ENCODE results near the gene TRIO. TPM values are rescaled to one million over a fixed set of nuclear protein-coding genes. Genes with fewer than 3 reads are reported as not detected.

TRIO gene
- total RNA-seq, 1 experiment from 2014 or later: 211 TPM

- Histone ChIP-seq H3K9ac (ENCODE audit: low read length) (no peak overlapping the region), H3K4me2 (ENCODE audit: low read length) (no peak overlapping the region), H3K27ac (ENCODE audit: low read length) (no peak overlapping the region), H3K4me3 (ENCODE audit: low read length) (no peak overlapping the region), H3K9me2 (replicated peaks; ENCODE audit: low read length) (no peaks in the 10 kb centered on the region), H3K9me3 (ENCODE audit: low read length) (0 out of 2 replicates have a peak, but pooled peaks cover 3% of the 10 kb centered on the region), H4K20me1 (ENCODE audit: low read length) (no peaks in the 10 kb centered on the region), H3K36me3 (ENCODE audit: low read depth, low read length) (peaks cover 7% of the 10 kb centered on the region), H3K79me2 (ENCODE audit: low read length) (peaks cover 97% of the 10 kb centered on the region), H3F3A (ENCODE audit: low read length, unreplicated experiment) (peaks cover 8% of the 10 kb centered on the region), H2AFZ (ENCODE audit: low read length) (no peak overlapping the region), H3K27me3 (ENCODE audit: low read length) (no peaks in the 10 kb centered on the region), H3K4me1 (ENCODE audit: insufficient read depth, low read length) (peaks cover 75% of the 10 kb centered on the region)
- ATAC-seq: no peak
- no peak for TF ChIP-seq EZH2phosphoT487 (IDR thresholded peaks at IDR 0.05; ENCODE audit: borderline replicate concordance, low read length)
- no peak for TF ChIP-seq EZH2 (IDR thresholded peaks at IDR 0.05; ENCODE audit: low read length, unreplicated experiment)
- TF ChIP-seq CTCF (conservative IDR thresholded peaks at IDR 0.05; ENCODE audit: low read depth, low read length): no peak
- ChIA-PET CTCF (no interaction called here), POLR2A (ENCODE audit: unreplicated experiment) (no interaction called here)
- no TSS peak for BruUV-seq (replicated peaks)
- no peak for DNase-seq
- intact Hi-C loops (cut with micrococcal nuclease): no loop called here
Observed at GRCh38 chr5:14260637-14261036, 117.5 kb downstream of the TRIO start.

- H3K27me3 ChIP-seq (ENCODE audit: low read length): no peaks in the 10 kb centered on the region
- H3K9me3 ChIP-seq (ENCODE audit: low read length): no peaks in the 10 kb centered on the region
- no peak overlapping the region for H3K9ac ChIP-seq (ENCODE audit: low read length)
- BruUV-seq (replicated peaks): no TSS peak
- no peaks in the 10 kb centered on the region for H4K20me1 ChIP-seq (ENCODE audit: low read length)
- H3K4me1 ChIP-seq (ENCODE audit: insufficient read depth, low read length): peaks cover 75% of the 10 kb centered on the region
- ChIA-PET POLR2A (ENCODE audit: unreplicated experiment) (no interaction called here), CTCF (no interaction called here)
- no peak overlapping the region for H3K27ac ChIP-seq (ENCODE audit: low read length)
- DNase-seq (no peak), ATAC-seq (no peak)
- no peak overlapping the region for H2AFZ ChIP-seq (ENCODE audit: low read length)
- no peak overlapping the region for H3K4me3 ChIP-seq (ENCODE audit: low read length)
- TF ChIP-seq EZH2phosphoT487 (IDR thresholded peaks at IDR 0.05; ENCODE audit: borderline replicate concordance, low read length) (no peak), EZH2 (IDR thresholded peaks at IDR 0.05; ENCODE audit: low read length, unreplicated experiment) (no peak), CTCF (conservative IDR thresholded peaks at IDR 0.05; ENCODE audit: low read depth, low read length) (no peak)
- intact Hi-C loops (cut with micrococcal nuclease): no loop called here
- no peaks in the 10 kb centered on the region for H3K9me2 ChIP-seq (replicated peaks; ENCODE audit: low read length)
- peaks cover 13% of the 10 kb centered on the region for H3F3A ChIP-seq (ENCODE audit: low read length, unreplicated experiment)
- H3K4me2 ChIP-seq (ENCODE audit: low read length): no peak overlapping the region
- peaks cover 1% of the 10 kb centered on the region for H3K36me3 ChIP-seq (ENCODE audit: low read depth, low read length)
- peaks cover 97% of the 10 kb centered on the region for H3K79me2 ChIP-seq (ENCODE audit: low read length)
Observed at GRCh38 chr5:14261235-14261634, 118.1 kb downstream of the TRIO start.

GRCh38 chr5:14261856-14262611, 118.9 kb downstream of the TRIO start:
- CTCF ChIA-PET: no interaction called here
- H3K4me1 ChIP-seq (ENCODE audit: insufficient read depth, low read length): peaks cover 75% of the 10 kb centered on the region

More at GRCh38 chr5:14261856-14262611, 118.9 kb downstream of the TRIO start:
- intact Hi-C loops (cut with micrococcal nuclease): no loop called here
- Histone ChIP-seq H3K79me2 (ENCODE audit: low read length) (peaks cover 97% of the 10 kb centered on the region), H3K4me3 (ENCODE audit: low read length) (no peak overlapping the region), H3F3A (ENCODE audit: low read length, unreplicated experiment) (peaks cover 18% of the 10 kb centered on the region), H2AFZ (ENCODE audit: low read length) (no peak overlapping the region), H3K9me3 (ENCODE audit: low read length) (no peaks in the 10 kb centered on the region), H3K9me2 (replicated peaks; ENCODE audit: low read length) (no peaks in the 10 kb centered on the region), H3K4me2 (ENCODE audit: low read length) (no peak overlapping the region), H3K9ac (ENCODE audit: low read length) (no peak overlapping the region), H3K27me3 (ENCODE audit: low read length) (no peaks in the 10 kb centered on the region), H3K36me3 (ENCODE audit: low read depth, low read length) (no peaks in the 10 kb centered on the region), H3K27ac (ENCODE audit: low read length) (no peak overlapping the region), H4K20me1 (ENCODE audit: low read length) (no peaks in the 10 kb centered on the region)
- POLR2A ChIA-PET (ENCODE audit: unreplicated experiment): no interaction called here
- DNase-seq (no peak), ATAC-seq (no peak)
- TF ChIP-seq EZH2phosphoT487 (IDR thresholded peaks at IDR 0.05; ENCODE audit: borderline replicate concordance, low read length): no peak
- TF ChIP-seq EZH2 (IDR thresholded peaks at IDR 0.05; ENCODE audit: low read length, unreplicated experiment): no peak
- TF ChIP-seq CTCF (conservative IDR thresholded peaks at IDR 0.05; ENCODE audit: low read depth, low read length): no peak
- no TSS peak for BruUV-seq (replicated peaks)
